Stimulated activated CD8-positive, alpha-beta memory T cell treated with anti-CD3 and anti-CD28 coated beads, Interleukin-4, amount 100 ng/mL, for 48 hours (primary cell): ENCODE results near the gene PKP4.

Experiments
- DNase-seq: peaks from one replicate; pipeline ENCODE4 v3.0.0-alpha.2; 2020

PKP4 gene

DNA sequence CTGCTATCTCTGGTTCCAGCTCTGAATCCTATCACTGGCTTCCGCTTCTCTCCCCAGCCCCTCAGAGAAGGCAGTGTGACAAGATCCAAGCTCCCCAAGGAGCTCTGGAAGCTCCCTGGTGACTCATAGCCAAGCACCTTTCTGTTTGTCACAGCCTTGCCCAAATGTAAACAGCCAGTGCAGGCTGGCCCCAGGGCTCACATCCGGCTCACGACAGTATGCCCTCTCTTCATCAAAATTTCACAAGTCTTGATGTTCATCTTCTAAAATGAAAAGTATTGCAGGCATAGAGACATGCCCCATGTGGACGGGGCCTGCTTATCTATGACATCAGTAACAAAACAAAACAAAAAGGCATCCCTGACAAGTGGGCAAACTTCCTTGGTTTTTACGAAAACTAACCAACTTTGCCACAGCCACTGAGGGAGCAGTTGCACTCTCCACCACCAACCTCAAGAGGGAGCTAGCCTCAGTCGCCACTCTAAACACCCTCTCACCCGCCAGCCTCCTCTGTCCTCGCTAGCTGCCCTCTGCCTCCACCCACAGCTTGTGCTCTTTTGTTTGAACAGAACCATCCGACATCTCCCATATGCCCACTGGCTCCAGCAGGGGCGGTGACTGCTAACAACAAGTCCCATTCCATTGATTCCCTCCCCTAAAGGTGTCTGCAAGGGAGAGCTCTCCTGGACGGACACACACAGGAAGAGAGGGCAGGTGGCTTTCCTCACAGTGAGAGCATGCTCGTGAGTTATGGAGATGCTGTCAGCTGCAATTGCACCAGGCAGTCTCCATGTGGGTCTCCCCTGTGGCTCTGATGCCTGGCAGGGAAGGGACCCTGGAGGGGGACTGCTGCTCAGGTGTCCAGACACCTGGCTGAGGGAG, 267.4 kb downstream of the PKP4 start:
- DNase-seq: no peak

DNA sequence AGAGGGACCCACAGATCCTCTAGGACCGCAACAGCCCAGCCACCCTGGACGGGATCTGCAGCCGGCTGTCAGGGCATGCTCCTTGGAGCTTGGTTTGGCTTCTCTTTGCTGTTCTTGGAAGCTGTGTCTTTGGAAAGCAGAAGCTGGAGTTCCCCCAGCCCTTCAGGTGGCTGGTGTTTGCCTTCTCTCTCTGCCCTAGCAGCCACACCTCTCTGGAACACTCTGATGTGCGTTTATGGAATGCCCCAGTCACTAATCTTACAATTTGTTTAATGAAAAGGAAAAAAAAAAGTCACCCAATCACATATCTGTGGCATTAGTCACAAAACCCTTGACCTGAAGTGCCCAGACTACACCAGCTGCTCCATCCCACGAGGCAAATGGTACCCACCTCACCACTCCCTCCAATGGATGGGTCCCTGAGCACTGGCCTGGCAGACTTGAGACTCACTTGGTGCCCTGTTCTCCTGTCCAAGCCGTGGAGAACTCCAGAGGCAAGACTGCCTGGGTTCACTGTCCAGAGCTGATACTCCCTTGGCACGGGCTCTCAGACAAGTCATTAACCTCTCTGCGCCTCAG, 268.1 kb downstream of the PKP4 start:
- no peak for DNase-seq

DNA sequence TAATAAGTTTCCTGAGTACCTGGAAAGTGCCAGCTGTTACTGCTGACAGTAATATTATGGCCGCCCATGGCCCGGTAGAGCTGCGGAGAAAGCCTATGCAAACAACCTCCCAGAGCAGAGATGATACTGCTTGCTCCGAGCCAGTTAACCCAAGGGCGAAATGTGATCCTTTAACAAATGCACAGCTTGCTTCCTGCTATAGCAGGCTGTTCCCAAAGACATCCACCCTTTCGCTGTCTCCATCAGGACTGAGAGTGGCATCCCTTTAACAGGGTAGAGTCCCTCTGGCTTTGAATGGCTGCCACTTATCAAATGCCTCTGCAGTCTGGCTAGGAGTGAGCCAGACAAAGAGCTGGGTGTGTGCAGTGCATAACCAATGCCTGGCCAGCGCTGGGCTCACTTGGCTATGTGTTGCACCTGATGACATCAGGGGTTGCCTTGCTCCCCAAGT, 268.7 kb downstream of the PKP4 start:
- no peak for DNase-seq

DNA sequence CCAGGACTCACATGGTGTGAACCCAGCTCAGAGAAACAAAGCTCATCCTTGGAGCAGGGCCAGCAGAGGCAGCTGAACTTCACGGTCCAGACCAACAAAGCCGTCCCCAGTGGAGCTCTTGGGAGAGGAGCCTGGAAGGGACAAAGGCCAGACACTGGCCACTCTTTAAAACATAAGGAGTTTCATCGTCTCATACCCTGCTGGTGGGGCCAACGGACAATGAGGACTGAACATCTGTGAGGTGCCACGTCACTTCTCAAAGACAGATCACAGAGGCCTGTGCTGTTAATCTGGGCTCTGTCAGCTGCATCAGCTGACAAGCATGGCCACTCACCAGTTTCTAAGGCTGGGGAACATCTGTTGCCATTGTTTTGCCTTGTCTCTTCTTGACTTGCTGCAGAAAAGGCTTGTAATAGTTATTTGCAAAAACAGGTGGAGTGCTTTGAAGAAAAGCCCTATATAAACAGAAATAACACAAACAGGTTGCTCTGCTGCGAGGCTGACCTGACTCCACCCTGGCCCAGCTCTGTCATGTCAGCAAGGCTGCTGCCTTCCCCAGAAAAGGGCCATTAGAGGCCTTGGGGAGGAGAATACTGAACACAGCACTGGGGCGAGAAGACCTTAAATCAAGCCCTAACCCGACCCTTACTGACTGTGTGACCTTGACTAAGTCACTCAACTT, 270.3 kb downstream of the PKP4 start:
- DNase-seq: no peak

DNA sequence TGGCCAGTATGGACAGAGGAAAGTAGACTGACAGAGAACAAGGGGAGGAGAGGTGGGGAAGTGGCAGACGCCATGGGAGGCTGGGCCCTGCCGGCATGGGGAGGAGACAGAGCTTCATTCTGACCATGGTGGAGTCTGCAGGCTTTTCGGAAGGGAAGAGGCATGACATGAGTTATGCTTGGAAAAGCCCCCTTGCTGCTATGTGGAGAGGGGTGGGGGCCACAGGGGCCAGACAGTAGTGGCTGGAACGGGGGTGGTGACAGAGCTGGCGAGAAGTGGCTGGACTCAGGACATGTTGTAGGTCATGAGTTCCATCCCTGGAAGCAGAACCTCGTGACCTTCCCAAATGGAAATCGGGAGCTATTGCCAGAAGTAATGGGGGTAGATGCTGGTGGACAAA, 271.7 kb downstream of the PKP4 start:
- DNase-seq: no peak

DNA sequence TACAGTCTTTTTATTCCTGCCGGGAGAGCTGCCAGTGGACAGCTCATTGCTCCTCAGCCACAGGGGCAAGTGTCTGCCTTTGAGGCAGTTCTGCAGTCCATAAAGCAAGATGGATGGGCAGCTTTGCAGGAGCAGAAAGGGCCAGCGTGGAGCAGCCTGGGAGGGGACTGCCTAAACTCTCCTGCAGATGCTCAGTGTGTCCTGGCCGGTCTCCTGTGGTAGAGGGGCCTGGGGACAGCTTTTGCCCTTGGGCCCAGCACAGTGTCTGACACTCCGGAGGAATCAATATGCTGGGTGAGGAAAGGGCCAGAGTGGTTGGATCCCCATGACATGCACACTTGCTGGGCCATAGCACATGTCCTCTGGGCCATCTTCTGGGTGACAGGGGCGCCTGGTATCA, 272.7 kb downstream of the PKP4 start:
- no peak for DNase-seq

DNA sequence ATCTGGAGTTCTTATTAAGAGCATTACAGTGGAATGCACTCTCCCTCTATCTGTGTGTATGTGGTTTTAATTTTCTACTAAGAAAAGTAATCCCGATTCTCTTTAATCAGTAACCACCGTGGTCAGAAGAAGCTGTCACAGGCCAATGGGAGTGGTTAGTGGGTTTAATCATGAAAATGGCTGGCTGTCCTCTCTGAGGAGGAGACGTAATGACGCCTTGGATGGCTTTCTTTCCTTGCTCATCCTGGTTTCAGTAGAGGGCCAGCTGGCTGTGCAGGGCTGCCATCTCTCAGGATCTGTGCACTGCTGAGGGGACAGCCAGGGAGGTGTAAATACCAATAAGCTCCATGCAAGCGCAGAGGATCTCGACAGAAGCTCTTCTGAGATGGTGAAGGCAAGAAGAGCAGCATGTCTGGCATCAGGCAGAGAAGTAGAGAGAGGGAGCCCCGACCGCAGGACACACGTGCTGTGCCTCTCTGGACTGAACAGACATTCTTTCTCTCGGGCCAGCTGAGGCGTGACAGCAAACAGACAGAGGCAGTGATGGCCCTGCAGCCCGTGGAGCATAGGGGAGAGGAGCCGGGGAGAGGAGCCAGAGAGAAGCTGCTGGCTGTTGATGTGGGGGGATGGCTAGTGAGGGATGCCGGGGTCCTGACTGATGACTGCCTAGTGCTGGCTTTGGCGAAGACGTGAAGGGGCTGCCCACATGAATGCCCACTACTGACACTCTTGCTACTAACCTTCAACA, 273.3 kb downstream of the PKP4 start:
- DNase-seq: no peak

DNA sequence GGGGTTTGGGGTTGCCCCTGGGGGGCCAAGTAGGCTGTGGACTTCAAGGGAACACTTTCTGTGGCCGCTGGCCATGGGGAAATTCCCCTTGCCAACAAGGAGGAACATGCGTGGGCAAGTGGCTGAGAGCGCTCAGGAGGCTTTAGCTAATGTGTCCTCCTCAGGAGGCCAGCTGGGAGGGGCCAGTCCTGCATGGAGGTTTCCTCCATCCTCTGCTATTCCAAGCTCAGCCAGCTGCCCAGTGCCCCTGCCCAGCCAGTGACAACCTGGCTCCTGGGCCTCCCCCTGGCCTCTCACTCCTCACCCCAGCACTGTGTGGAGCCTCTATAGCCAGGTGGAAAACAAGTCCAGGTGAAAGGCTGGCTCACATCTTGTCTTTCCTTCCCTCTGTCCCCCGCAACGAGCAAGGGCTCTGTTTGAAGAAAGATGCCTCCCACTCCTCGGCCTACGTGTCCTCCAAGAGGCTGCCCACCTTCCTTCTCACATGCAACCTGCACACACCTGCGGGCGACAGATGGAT, 273.9 kb downstream of the PKP4 start:
- DNase-seq: no peak

DNA sequence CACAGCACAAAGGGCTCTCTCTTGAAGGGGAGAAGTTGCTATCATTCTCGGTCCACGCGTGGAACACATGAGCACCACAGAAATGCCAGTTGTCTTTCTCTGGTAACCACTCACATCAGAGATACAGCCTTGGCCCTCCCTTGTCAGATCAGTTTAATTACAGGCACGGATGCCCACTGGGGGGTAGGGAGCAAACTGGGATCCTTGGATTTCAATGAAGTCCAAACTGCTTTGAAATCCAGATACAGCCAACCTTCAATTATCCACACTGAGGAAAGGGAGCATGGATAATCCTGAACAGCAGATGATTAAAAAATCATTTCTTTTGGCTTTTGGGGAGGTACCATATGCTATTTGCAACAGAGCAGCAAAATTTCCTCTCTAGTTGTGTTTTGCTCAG, 274.6 kb downstream of the PKP4 start:
- no peak for DNase-seq
